Lower lobe of right lung (tissue), 2 donors: Measurements from ENCODE around the gene ATP2A1. TPM values are rescaled to one million over a fixed set of nuclear protein-coding genes. Genes with fewer than 3 reads are reported as not detected.

Source experiments
- ATAC-seq, 2 donors: fragments of 200-7000 bp; cut with Tn5 transposase; one replicate each; pipeline ENCODE4 v1.9.1; 2020 to 2022; ENCODE audit warnings: mild to moderate bottlenecking in 2 of 2, moderate library complexity in 2 of 2
- DNase-seq: peaks from one replicate; pipeline ENCODE4 v3.0.0-alpha.2; 2020
- H3K27ac ChIP-seq: fragments of 200-600 bp; one replicate; pipeline ENCODE4 v1.8.0; 2022
- H3K27me3 ChIP-seq: fragments of 200-600 bp; one replicate; pipeline ENCODE4 v1.8.0; 2022; ENCODE audit warnings: low read depth
- H3K36me3 ChIP-seq: fragments of 200-600 bp; one replicate; pipeline ENCODE4 v1.8.0; 2022; ENCODE audit warnings: mild to moderate bottlenecking
- H3K4me1 ChIP-seq: fragments of 200-600 bp; one replicate; pipeline ENCODE4 v1.8.0; 2022
- H3K4me3 ChIP-seq: fragments of 200-600 bp; one replicate; pipeline ENCODE4 v1.8.0; 2022; ENCODE audit warnings: mild to moderate bottlenecking
- H3K9me3 ChIP-seq: fragments of 200-600 bp; one replicate; pipeline ENCODE4 v1.8.0; 2022
- intact Hi-C: fragments of 100-400 bp; cut with DNase I; formaldehyde crosslinking; loops from one replicate; pipeline ENCODE4 v1.11.0; 2022
- total RNA-seq: library from RNA; stranded (reverse); fragmentation: NEBNext Ultra II Directional; extraction: Animal tissue kit (Norgen Biotek cat#: 25700); gene quantifications from one replicate; pipeline ENCODE4 v1.2.1, GENCODE V29; 2021
- TF ChIP-seq, protein P1 (sequence below): fragments of 200-600 bp; IDR thresholded peaks from one replicate; pipeline ENCODE4 v1.8.0; 2022; ENCODE audit warnings: antibody characterized with exemption, mild to moderate bottlenecking
- donor health status: DM: no; HTN: yes; CAD: no; lungs with severe emphysema.

ATP2A1 gene
- total RNA-seq, 1 donor from 2014 or later: 0.38 TPM

DNA sequence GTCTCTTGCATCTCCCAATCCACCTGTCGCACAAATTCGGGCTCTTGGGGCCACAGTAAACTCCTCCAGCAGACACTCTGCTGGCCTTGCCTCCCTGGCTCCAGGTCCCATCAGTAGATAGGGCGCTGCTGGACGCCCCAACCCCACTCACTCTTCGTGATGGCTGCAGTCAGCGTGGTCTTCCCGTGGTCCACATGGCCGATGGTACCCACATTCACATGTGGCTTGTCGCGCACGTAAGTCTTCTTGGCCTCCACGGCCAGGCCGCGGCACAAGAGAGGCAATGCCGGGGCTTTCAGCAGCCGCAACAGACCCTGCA is 32.6 kb upstream of the ATP2A1 start:
- H3K9me3 ChIP-seq: no peaks in the 10 kb centered on the region
- TF ChIP-seq, protein P1, sequence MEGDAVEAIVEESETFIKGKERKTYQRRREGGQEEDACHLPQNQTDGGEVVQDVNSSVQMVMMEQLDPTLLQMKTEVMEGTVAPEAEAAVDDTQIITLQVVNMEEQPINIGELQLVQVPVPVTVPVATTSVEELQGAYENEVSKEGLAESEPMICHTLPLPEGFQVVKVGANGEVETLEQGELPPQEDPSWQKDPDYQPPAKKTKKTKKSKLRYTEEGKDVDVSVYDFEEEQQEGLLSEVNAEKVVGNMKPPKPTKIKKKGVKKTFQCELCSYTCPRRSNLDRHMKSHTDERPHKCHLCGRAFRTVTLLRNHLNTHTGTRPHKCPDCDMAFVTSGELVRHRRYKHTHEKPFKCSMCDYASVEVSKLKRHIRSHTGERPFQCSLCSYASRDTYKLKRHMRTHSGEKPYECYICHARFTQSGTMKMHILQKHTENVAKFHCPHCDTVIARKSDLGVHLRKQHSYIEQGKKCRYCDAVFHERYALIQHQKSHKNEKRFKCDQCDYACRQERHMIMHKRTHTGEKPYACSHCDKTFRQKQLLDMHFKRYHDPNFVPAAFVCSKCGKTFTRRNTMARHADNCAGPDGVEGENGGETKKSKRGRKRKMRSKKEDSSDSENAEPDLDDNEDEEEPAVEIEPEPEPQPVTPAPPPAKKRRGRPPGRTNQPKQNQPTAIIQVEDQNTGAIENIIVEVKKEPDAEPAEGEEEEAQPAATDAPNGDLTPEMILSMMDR: no peak
- peaks cover 12% of the 10 kb centered on the region for H3K4me1 ChIP-seq
- intact Hi-C loops: no loop called here
- H3K4me3 ChIP-seq: peak overlapping the region; percentile 88
- no peak for DNase-seq
- ATAC-seq: peak; percentile 1 to 5
- no peaks in the 10 kb centered on the region for H3K27me3 ChIP-seq
- H3K27ac ChIP-seq: peak overlapping the region; percentile 94
- H3K36me3 ChIP-seq: peaks cover 41% of the 10 kb centered on the region

DNA sequence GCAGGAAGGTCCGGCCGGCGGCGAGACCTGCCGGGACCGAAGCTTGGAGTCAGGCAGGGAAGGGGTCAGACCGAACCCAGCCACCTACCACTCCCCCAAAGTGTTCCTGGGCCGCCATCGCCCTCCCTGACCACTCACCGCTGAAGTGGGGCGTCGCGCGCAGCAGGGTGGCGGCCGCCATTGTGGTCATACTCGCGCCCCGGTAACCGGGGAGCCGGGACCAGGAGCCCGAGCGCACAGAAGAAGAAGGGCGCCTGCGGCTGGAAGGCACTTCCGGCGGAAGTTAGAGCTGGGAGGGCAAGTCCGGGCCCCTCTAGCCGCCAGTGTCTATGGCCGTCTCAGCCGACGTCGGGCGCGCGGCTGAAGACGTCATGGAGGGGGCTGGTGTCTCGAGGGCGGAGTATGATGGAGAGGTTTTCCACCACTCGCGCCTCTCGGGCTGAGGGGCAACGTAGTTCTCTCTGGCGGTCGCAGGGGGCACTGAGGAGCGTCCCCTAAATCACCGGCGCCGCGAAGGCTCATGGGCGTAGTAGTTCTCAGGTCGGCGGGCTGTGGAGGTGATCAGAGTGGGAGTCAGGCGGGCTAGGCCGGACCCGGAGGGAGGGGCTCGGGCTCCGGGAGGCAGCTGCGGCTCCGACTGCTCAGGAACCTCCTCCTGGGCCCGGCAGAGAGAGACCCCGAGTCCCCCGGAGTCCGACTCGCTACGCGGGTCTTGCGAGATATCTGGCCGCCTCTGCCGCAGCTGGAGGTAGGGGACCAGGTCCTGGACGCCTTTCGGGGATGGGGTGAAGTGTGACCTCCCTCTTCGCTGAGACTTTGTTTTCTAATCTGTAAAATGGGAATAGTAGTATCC is 32.0 kb upstream of the ATP2A1 start, which contains the start of gene TUFM:
TUFM (minus strand) TSS at position 269 of the 853 bp plus-strand sequence; CDS start at position 190, 79 bp downstream.
- Histone ChIP-seq H3K4me1 (peaks cover 12% of the 10 kb centered on the region), H3K9me3 (no peaks in the 10 kb centered on the region), H3K4me3 (peak within 1 kb of the TSS; percentile 88), H3K36me3 (peaks cover 36% of the 10 kb centered on the region), H3K27me3 (no peaks in the 10 kb centered on the region), H3K27ac (peak within 1 kb of the TSS; percentile 94)
- peak; percentile 97 to 98 for ATAC-seq
- TF ChIP-seq, protein P1: peak; percentile 68
- peak; percentile 98 for DNase-seq
- intact Hi-C loops: no loop called here

DNA sequence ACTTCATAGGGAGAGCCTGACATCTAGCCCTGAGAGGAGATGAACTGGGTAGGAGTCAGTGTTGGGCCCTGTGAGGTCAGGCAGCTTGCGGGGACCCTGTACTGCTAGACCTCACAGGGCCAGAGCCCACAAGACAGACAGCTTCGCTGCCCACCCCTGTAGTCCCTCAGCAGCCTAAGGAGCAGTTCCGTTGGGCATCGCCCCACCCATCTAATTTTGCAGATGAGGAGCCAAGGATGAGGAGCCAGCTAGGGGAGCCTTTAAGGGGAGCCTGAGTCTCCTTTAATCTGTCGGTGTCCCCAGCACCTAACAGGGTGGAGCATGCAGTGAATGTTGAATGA is 31.4 kb upstream of the ATP2A1 start:
- intact Hi-C loops: no loop called here
- peak overlapping the region; percentile 94 for H3K27ac ChIP-seq
- H3K27me3 ChIP-seq: no peaks in the 10 kb centered on the region
- H3K4me1 ChIP-seq: peaks cover 12% of the 10 kb centered on the region
- H3K36me3 ChIP-seq: peaks cover 30% of the 10 kb centered on the region
- H3K4me3 ChIP-seq: peak overlapping the region; percentile 88
- H3K9me3 ChIP-seq: no peaks in the 10 kb centered on the region
- ATAC-seq (peak; percentile 7 to 19), DNase-seq (no peak)
- TF ChIP-seq, protein P1: no peak

DNA sequence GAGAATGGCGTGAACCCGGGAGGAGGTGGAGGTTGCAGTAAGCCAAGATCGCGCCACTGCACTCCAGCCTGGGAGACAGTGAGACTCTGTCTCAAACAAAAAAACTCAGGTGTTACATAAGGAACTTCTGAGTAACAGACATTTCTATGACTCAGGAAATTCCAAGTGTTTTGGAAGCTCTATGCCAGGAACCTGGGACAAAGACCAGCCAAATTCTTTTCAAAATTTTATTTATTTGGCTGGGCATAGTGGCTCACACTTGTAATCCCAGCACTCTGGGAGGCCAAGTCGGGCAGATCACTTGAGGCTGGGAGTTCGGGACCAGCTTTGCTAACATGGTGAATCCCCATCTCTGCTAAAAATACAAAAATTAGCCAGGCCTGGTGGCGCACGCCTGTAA is 19.9 kb upstream of the ATP2A1 start:
- TF ChIP-seq, protein P1: no peak
- Histone ChIP-seq H3K36me3 (no peaks in the 10 kb centered on the region), H3K9me3 (no peaks in the 10 kb centered on the region), H3K4me3 (no peak overlapping the region), H3K27ac (no peak overlapping the region), H3K4me1 (peaks cover 10% of the 10 kb centered on the region), H3K27me3 (no peaks in the 10 kb centered on the region)
- DNase-seq (no peak), ATAC-seq (no peak)
- intact Hi-C loops: no loop called here

DNA sequence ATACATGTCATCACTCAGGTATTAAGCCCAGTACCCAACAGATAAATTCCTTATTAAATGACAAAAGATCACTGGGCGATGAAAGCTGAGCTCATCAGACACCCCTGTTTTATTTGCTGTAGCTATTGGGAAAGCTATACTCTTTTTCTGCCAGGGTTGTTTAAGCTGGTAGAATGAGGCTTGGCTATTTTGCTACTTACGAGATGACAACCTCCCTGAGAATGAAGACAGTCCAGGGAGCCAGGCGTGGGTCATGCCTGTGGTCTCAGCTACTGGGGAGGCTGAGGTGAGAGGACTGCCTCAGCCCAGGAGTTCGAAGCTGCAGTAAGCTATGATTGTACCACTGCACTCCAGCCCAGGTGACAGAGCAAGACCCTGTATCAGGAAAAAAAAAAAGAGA is 19.0 kb upstream of the ATP2A1 start:
- no peak overlapping the region for H3K27ac ChIP-seq
- intact Hi-C loops: no loop called here
- TF ChIP-seq, protein P1: no peak
- ATAC-seq: no peak
- peaks cover 13% of the 10 kb centered on the region for H3K4me1 ChIP-seq
- DNase-seq: no peak
- no peaks in the 10 kb centered on the region for H3K36me3 ChIP-seq
- no peaks in the 10 kb centered on the region for H3K9me3 ChIP-seq
- no peaks in the 10 kb centered on the region for H3K27me3 ChIP-seq
- no peak overlapping the region for H3K4me3 ChIP-seq
